GM10847 (cell line): Measurements from ENCODE around the gene PSG3.
"Not testable (repeated sequence)": the region's sequence is repeated elsewhere in the genome, so short reads cannot be mapped to it uniquely, and the experiment has no call there.

ENCODE experiments used
- POLR2A ChIP-seq: IDR thresholded peaks from 2 replicates; pipeline ENCODE4 v1.6.1; 2011; ENCODE audit not compliant: insufficient read length; ENCODE audit errors: extremely low read depth

PSG3 gene

GRCh38 chr19:42740381-42740780 lies at the start of gene PSG3:
Gene PSG3 (minus strand): TSS chr19:42740481. CDS start chr19:42740384, 97 bp downstream.
- not testable (repeated sequence) for TF ChIP-seq POLR2A

- TF ChIP-seq POLR2A: no peak
These were observed 24.6 kb upstream of the PSG3 start for GRCh38 chr19:42764836-42765235.

GRCh38 chr19:42762789-42763188 lies 22.5 kb upstream of the PSG3 start:
- no peak for TF ChIP-seq POLR2A

GRCh38 chr19:42697884-42698283 lies 42.4 kb downstream of the PSG3 start:
- no peak for TF ChIP-seq POLR2A

- TF ChIP-seq POLR2A: no peak
These were observed 44.3 kb downstream of the PSG3 start for GRCh38 chr19:42695811-42696503.

GRCh38 chr19:42693760-42694350 lies 46.4 kb downstream of the PSG3 start:
- no peak for TF ChIP-seq POLR2A

GRCh38 chr19:42683917-42684513 lies 56.3 kb downstream of the PSG3 start:
- TF ChIP-seq POLR2A: no peak
